Astrocyte of the spinal cord (primary cell): ENCODE results near the gene TNP1.

Source experiments
- DNase-seq: peaks from one replicate; pipeline ENCODE4 v3.0.0; 2011; ENCODE audit warnings: low read depth, low spot score
- H3K4me3 ChIP-seq: 2 replicates; pipeline ENCODE4 v1.5.1; 2011; ENCODE audit warnings: low read depth, mild to moderate bottlenecking, low read length, moderate library complexity
- CTCF ChIP-seq: IDR thresholded peaks from 2 replicates; pipeline ENCODE4 v1.5.1; 2012; ENCODE audit warnings: low read depth, mild to moderate bottlenecking, low read length, inconsistent platforms
- in situ Hi-C: cut with HindIII; loops from 2 replicates; pipeline ENCODE4 v1.10.0; 2017; ENCODE audit warnings: low sequenced_read_pairs

TNP1 gene

GRCh38 chr2:216900406-216900805 lies 40.5 kb upstream of the TNP1 start:
- no peak for DNase-seq
- in situ Hi-C loops: no loop called here
- no peak overlapping the region for H3K4me3 ChIP-seq
- no peak for TF ChIP-seq CTCF

- TF ChIP-seq CTCF: no peak
- H3K4me3 ChIP-seq: no peak overlapping the region
- DNase-seq: no peak
- in situ Hi-C loops: no loop called here
These were observed 37.8 kb upstream of the TNP1 start for GRCh38 chr2:216897561-216898203.

DNA sequence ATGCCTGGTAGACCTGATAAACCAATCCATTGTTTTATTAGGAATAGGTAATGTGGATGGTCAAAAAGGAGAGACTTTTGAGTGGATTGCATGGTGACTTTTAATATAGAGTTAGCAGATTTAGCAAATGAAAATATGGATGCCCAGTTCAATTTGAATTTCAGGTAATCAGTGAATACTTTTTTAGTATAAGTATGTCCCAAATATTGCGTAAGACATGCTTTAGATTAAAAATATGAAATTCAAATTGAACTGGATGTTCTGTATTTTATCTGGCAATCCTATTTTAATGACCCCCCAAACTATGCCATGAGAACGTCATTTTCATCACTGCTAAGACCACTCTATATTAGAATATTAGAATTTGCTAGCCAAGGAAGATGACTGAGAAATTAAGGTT lies 30.3 kb upstream of the TNP1 start:
- H3K4me3 ChIP-seq: no peak overlapping the region
- in situ Hi-C loops: no loop called here
- no peak for DNase-seq
- TF ChIP-seq CTCF: no peak

DNA sequence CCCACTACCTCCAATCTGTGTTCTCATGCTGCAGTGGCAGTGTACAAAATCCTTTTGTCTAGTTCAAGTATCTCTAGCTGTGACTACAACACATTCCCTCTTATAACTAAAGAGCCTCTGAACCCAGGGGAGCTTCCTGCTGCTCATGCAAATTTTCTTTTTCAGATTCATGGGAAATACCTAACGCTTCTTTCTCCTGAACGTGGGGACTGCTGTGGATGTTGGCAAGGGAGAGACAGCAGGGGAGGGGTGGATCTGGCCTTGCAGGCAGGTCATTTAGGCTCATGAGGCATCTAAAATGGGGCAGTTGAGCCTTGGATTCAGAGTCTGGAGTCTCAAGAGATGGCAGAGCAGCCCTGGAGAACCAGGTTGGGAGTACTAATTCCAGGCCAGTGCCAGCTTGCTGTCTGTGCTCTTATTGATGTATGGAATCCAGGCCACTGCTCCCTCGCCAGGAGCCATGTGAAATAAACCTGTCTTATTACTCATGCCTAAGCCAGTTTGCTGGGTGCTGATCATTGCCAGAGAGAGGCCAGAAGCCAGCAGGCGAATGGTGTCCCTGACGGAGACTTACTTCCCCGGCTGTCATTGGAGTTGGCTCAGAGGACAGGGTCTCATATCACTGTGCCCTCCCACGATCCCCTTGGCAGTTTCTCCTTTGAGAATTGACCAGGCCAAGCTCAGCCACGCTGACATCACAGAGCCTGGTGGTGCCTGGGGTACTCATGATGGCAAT lies 29.2 kb upstream of the TNP1 start:
- in situ Hi-C loops: no loop called here
- H3K4me3 ChIP-seq: no peak overlapping the region
- no peak for DNase-seq
- no peak for TF ChIP-seq CTCF

DNA sequence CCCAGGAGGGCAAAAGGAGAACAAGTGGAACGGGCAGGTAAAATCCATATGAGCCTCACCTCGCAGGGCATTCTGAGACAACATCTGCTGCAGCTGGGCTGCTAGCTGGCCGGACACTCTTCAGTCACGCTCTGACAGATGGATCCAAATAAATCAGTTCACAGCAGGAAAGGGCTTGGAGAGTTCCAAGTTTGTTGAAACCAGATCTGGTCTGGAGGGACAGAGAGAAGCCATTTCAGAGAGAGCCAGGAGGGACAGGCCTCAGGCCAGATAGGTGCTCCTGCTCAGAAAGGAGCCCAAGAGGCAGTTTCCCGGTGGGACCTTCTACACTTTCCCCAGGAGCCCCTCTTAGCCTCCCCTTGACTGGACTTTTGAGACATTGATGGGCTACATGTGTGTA lies 28.2 kb upstream of the TNP1 start:
- in situ Hi-C loops: no loop called here
- no peak overlapping the region for H3K4me3 ChIP-seq
- TF ChIP-seq CTCF: no peak
- DNase-seq: no peak

- in situ Hi-C loops: no loop called here
- no peak for DNase-seq
- H3K4me3 ChIP-seq: no peak overlapping the region
- TF ChIP-seq CTCF: no peak
These were observed 27.3 kb upstream of the TNP1 start for GRCh38 chr2:216887138-216887537.
